Measurements from ENCODE around the gene KTN1. TPM values are rescaled to one million over a fixed set of nuclear protein-coding genes. Genes with fewer than 3 reads are reported as not detected.

Gene KTN1
- total RNA-seq, 1 donor from 2014 or later, result 191 TPM

- TF ChIP-seq CTCF (IDR thresholded peaks at IDR 0.05), result no peak
- TF ChIP-seq EZH2phosphoT487 (IDR thresholded peaks at IDR 0.05), result no peak
- no peak for TF ChIP-seq EZH2 (IDR thresholded peaks at IDR 0.05)
- no peaks in the 10 kb centered on the region for H4K20me1 ChIP-seq (ENCODE audit: low read depth)
- no peaks in the 10 kb centered on the region for H3K36me3 ChIP-seq
- no peaks in the 10 kb centered on the region for H3K9me3 Mint-ChIP-seq
- no peaks in the 10 kb centered on the region for H3K79me2 ChIP-seq (ENCODE audit: low read depth)
- no peak overlapping the region for H3K27ac Mint-ChIP-seq
- peaks cover 8% of the 10 kb centered on the region for H3K36me3 Mint-ChIP-seq
- H3K4me1 Mint-ChIP-seq, result peaks cover 14% of the 10 kb centered on the region
- H3K4me2 ChIP-seq, result no peak overlapping the region
- no peaks in the 10 kb centered on the region for H3K27me3 Mint-ChIP-seq (ENCODE audit: insufficient read depth, low read depth)
- peaks cover 13% of the 10 kb centered on the region for H3K4me1 ChIP-seq
- H3K9ac ChIP-seq, result no peak overlapping the region
- no peak overlapping the region for H3K27ac ChIP-seq
- H3K27me3 ChIP-seq, result no peaks in the 10 kb centered on the region
- no peaks in the 10 kb centered on the region for H3K9me3 ChIP-seq (ENCODE audit: low read depth)
- no peak for DNase-seq (ENCODE audit: low spot score)
- no peak overlapping the region for H3K4me3 Mint-ChIP-seq
- H3K4me3 ChIP-seq, result no peak overlapping the region
- no peak overlapping the region for H2AFZ ChIP-seq (replicated peaks)
- H3F3A ChIP-seq (ENCODE audit: low read depth), result no peaks in the 10 kb centered on the region
These were observed 122.5 kb downstream of the KTN1 start for GRCh38 chr14:55702511-55702910.

- no peaks in the 10 kb centered on the region for H3K9me3 ChIP-seq (ENCODE audit: low read depth)
- TF ChIP-seq CTCF (IDR thresholded peaks at IDR 0.05), result no peak
- no peak for TF ChIP-seq EZH2 (IDR thresholded peaks at IDR 0.05)
- TF ChIP-seq EZH2phosphoT487 (IDR thresholded peaks at IDR 0.05), result no peak
- Mint-ChIP-seq H3K4me3 (no peak overlapping the region), H3K36me3 (peaks cover 5% of the 10 kb centered on the region), H3K9me3 (no peaks in the 10 kb centered on the region), H3K27me3 (ENCODE audit: insufficient read depth, low read depth) (no peaks in the 10 kb centered on the region), H3K27ac (no peak overlapping the region), H3K4me1 (peaks cover 11% of the 10 kb centered on the region)
- no peak overlapping the region for H3K27ac ChIP-seq
- H3F3A ChIP-seq (ENCODE audit: low read depth), result no peaks in the 10 kb centered on the region
- H3K4me3 ChIP-seq, result no peak overlapping the region
- H3K36me3 ChIP-seq, result no peaks in the 10 kb centered on the region
- H2AFZ ChIP-seq (replicated peaks), result no peak overlapping the region
- no peak for DNase-seq (ENCODE audit: low spot score)
- no peaks in the 10 kb centered on the region for H3K27me3 ChIP-seq
- H4K20me1 ChIP-seq (ENCODE audit: low read depth), result no peaks in the 10 kb centered on the region
- no peak overlapping the region for H3K4me2 ChIP-seq
- no peaks in the 10 kb centered on the region for H3K79me2 ChIP-seq (ENCODE audit: low read depth)
- H3K9ac ChIP-seq, result no peak overlapping the region
- peaks cover 8% of the 10 kb centered on the region for H3K4me1 ChIP-seq
These were observed 124.6 kb downstream of the KTN1 start for GRCh38 chr14:55704654-55705053.

GRCh38 chr14:55705651-55706364 lies 125.8 kb downstream of the KTN1 start:
- Mint-ChIP-seq H3K36me3 (peaks cover 4% of the 10 kb centered on the region), H3K9me3 (no peaks in the 10 kb centered on the region), H3K27me3 (ENCODE audit: insufficient read depth, low read depth) (no peaks in the 10 kb centered on the region), H3K27ac (no peak overlapping the region), H3K4me3 (no peak overlapping the region), H3K4me1 (peaks cover 11% of the 10 kb centered on the region)
- no peaks in the 10 kb centered on the region for H3F3A ChIP-seq (ENCODE audit: low read depth)
- H3K27ac ChIP-seq, result no peak overlapping the region
- H3K79me2 ChIP-seq (ENCODE audit: low read depth), result no peaks in the 10 kb centered on the region
- H4K20me1 ChIP-seq (ENCODE audit: low read depth), result no peaks in the 10 kb centered on the region
- H3K27me3 ChIP-seq, result no peaks in the 10 kb centered on the region
- DNase-seq (ENCODE audit: low spot score), result no peak
- no peaks in the 10 kb centered on the region for H3K36me3 ChIP-seq
- H3K9ac ChIP-seq, result no peak overlapping the region
- H3K9me3 ChIP-seq (ENCODE audit: low read depth), result no peaks in the 10 kb centered on the region
- H3K4me1 ChIP-seq, result peaks cover 8% of the 10 kb centered on the region
- H2AFZ ChIP-seq (replicated peaks), result no peak overlapping the region
- no peak for TF ChIP-seq CTCF (IDR thresholded peaks at IDR 0.05)
- no peak for TF ChIP-seq EZH2phosphoT487 (IDR thresholded peaks at IDR 0.05)
- no peak for TF ChIP-seq EZH2 (IDR thresholded peaks at IDR 0.05)
- no peak overlapping the region for H3K4me3 ChIP-seq
- H3K4me2 ChIP-seq, result no peak overlapping the region

Data from neural progenitor cell (in vitro differentiated cells).